ENCODE measurements around the gene ADGRB3. TPM values are rescaled to one million over a fixed set of nuclear protein-coding genes. Genes with fewer than 3 reads are reported as not detected.
"Not testable (repeated sequence)": the region's sequence is repeated elsewhere in the genome, so short reads cannot be mapped to it uniquely, and the experiment has no call there.

The ADGRB3 gene
- total RNA-seq, 1 donor from 2014 or later: not detected

- Histone ChIP-seq H3K27me3 (ENCODE audit: control insufficient read depth, insufficient read depth, low read length) (no peaks in the 10 kb centered on the region), H3K36me3 (ENCODE audit: control insufficient read depth, insufficient read depth, low read length) (no peaks in the 10 kb centered on the region), H3K4me3 (ENCODE audit: low read depth, low read length) (no peak overlapping the region)
- DNase-seq (ENCODE audit: low read depth) (no peak), FAIRE-seq (no peak)
- no peak for TF ChIP-seq CTCF (IDR thresholded peaks at IDR 0.05; ENCODE audit: insufficient read depth, low read length, severe bottlenecking)
Measured at GRCh38 chr6:69280858-69281257, 645.8 kb downstream of the ADGRB3 start.

GRCh38 chr6:69284176-69284730, 649.2 kb downstream of the ADGRB3 start:
- DNase-seq (ENCODE audit: low read depth) (no peak), FAIRE-seq (no peak)
- no peak for TF ChIP-seq CTCF (IDR thresholded peaks at IDR 0.05; ENCODE audit: insufficient read depth, low read length, severe bottlenecking)
- no peak overlapping the region for H3K4me3 ChIP-seq (ENCODE audit: low read depth, low read length)
- no peaks in the 10 kb centered on the region for H3K27me3 ChIP-seq (ENCODE audit: control insufficient read depth, insufficient read depth, low read length)
- no peaks in the 10 kb centered on the region for H3K36me3 ChIP-seq (ENCODE audit: control insufficient read depth, insufficient read depth, low read length)

- TF ChIP-seq CTCF (IDR thresholded peaks at IDR 0.05; ENCODE audit: insufficient read depth, low read length, severe bottlenecking): no peak
- no peaks in the 10 kb centered on the region for H3K27me3 ChIP-seq (ENCODE audit: control insufficient read depth, insufficient read depth, low read length)
- H3K4me3 ChIP-seq (ENCODE audit: low read depth, low read length): no peak overlapping the region
- DNase-seq (ENCODE audit: low read depth): no peak
- H3K36me3 ChIP-seq (ENCODE audit: control insufficient read depth, insufficient read depth, low read length): no peaks in the 10 kb centered on the region
- no peak for FAIRE-seq
Measured at GRCh38 chr6:69285054-69285453, 650.0 kb downstream of the ADGRB3 start.

- no peaks in the 10 kb centered on the region for H3K36me3 ChIP-seq (ENCODE audit: control insufficient read depth, insufficient read depth, low read length)
Measured at GRCh38 chr6:69286331-69286730, 651.2 kb downstream of the ADGRB3 start.

GRCh38 chr6:69288198-69288597, 653.1 kb downstream of the ADGRB3 start:
- H3K27me3 ChIP-seq (ENCODE audit: control insufficient read depth, insufficient read depth, low read length); FAIRE-seq; H3K4me3 ChIP-seq (ENCODE audit: low read depth, low read length); H3K36me3 ChIP-seq (ENCODE audit: control insufficient read depth, insufficient read depth, low read length); DNase-seq (ENCODE audit: low read depth): not testable (repeated sequence)

More at GRCh38 chr6:69286331-69286730, 651.2 kb downstream of the ADGRB3 start:
- FAIRE-seq (no peak), DNase-seq (ENCODE audit: low read depth) (no peak)
- Histone ChIP-seq H3K4me3 (ENCODE audit: low read depth, low read length) (no peak overlapping the region), H3K27me3 (ENCODE audit: control insufficient read depth, insufficient read depth, low read length) (no peaks in the 10 kb centered on the region)
- TF ChIP-seq CTCF (IDR thresholded peaks at IDR 0.05; ENCODE audit: insufficient read depth, low read length, severe bottlenecking): no peak

- DNase-seq (ENCODE audit: low read depth) (no peak), FAIRE-seq (no peak)
- H3K36me3 ChIP-seq (ENCODE audit: control insufficient read depth, insufficient read depth, low read length): no peaks in the 10 kb centered on the region
- no peaks in the 10 kb centered on the region for H3K27me3 ChIP-seq (ENCODE audit: control insufficient read depth, insufficient read depth, low read length)
- no peak overlapping the region for H3K4me3 ChIP-seq (ENCODE audit: low read depth, low read length)
- no peak for TF ChIP-seq CTCF (IDR thresholded peaks at IDR 0.05; ENCODE audit: insufficient read depth, low read length, severe bottlenecking)
Measured at GRCh38 chr6:69289689-69290495, 654.8 kb downstream of the ADGRB3 start.

All from bronchial epithelial cell (primary cell).